ENCODE measurements around the gene ZDHHC9.

ZDHHC9 gene

GRCh38 chrX:129846716-129847115, 3.0 kb upstream of the ZDHHC9 start:
- H3K4me3 ChIP-seq (ENCODE audit: low read depth, low read length) = no peak overlapping the region
- in situ Hi-C loops (cut with HindIII; ENCODE audit: low sequenced_read_pairs) = no loop called here
- no peak for TF ChIP-seq CTCF (IDR thresholded peaks at IDR 0.05; ENCODE audit: low read depth, low read length)
- no peak for DNase-seq (ENCODE audit: low read depth, low spot score)

- in situ Hi-C loops (cut with HindIII; ENCODE audit: low sequenced_read_pairs) = no loop called here
These were observed 2.0 kb upstream of the ZDHHC9 start for GRCh38 chrX:129845616-129846190.

GRCh38 chrX:129843209-129843458, 552 bp downstream of the ZDHHC9 start:
- DNase-seq (ENCODE audit: low read depth, low spot score) = no peak
- in situ Hi-C loops (cut with HindIII; ENCODE audit: low sequenced_read_pairs) = no loop called here
- no peak for TF ChIP-seq CTCF (IDR thresholded peaks at IDR 0.05; ENCODE audit: low read depth, low read length)
- H3K4me3 ChIP-seq (ENCODE audit: low read depth, low read length) = peak overlapping the region; percentile 67

More at GRCh38 chrX:129845616-129846190, 2.0 kb upstream of the ZDHHC9 start:
- H3K4me3 ChIP-seq (ENCODE audit: low read depth, low read length) = no peak overlapping the region
- no peak for DNase-seq (ENCODE audit: low read depth, low spot score)
- no peak for TF ChIP-seq CTCF (IDR thresholded peaks at IDR 0.05; ENCODE audit: low read depth, low read length)

DNA sequence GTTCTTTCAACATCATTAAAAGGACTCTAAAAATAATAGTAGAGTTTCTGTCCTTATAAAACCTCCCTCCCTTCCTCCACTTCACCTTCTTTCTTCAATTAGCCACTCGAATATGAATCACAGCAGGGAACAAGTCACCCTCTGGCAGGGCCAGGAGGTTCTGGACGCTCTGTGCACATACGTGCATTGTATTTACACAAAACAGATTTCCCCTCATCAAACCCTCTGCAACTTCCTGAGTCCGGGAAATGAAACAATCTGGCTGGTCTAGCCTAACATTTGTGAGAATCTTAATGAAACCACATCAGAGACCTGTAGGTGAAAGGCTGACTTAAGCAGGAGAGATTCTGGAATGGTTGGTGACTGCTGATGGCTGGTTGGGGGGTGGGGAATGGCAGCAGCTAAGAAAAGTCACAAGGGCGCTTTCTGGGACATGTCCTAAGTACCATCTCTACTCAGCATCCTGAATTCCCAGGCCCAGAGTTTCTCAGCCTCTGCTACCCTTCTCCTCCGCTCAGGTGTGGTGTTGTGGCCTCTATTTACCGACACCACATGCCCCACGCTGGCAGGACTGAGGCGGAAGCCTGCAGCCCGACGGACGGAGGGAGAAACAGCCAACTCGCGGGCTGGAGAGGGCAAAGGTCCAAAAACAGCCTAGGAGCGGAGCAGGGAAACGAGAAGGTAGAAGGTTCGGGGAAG, 1.0 kb downstream of the ZDHHC9 start:
- peak; percentile 27 for DNase-seq (ENCODE audit: low read depth, low spot score)
- peak overlapping the region; percentile 67 for H3K4me3 ChIP-seq (ENCODE audit: low read depth, low read length)
- in situ Hi-C loops (cut with HindIII; ENCODE audit: low sequenced_read_pairs) = no loop called here
- TF ChIP-seq CTCF (IDR thresholded peaks at IDR 0.05; ENCODE audit: low read depth, low read length) = no peak

DNA sequence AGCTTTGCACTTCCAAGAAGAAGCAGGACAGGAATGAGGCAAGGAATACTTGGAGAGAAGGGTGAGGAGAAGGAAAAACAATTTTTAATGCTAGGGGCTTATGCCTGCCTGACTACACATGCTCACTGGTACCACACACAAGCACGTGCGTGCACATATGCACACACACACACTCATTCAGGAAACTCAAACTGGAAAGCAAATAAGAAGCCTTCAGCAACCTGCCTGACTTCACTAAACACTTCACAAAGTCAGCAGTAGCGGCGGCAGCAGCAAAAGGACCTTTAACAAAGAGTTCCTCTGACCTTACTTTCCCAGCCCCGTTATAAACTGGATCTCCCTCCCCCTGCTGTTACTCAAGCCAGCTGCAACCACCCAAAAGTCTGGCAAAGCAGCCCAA, 3.3 kb downstream of the ZDHHC9 start:
- no peak for TF ChIP-seq CTCF (IDR thresholded peaks at IDR 0.05; ENCODE audit: low read depth, low read length)
- in situ Hi-C loops (cut with HindIII; ENCODE audit: low sequenced_read_pairs) = no loop called here
- no peak for DNase-seq (ENCODE audit: low read depth, low spot score)
- H3K4me3 ChIP-seq (ENCODE audit: low read depth, low read length) = no peak overlapping the region

- TF ChIP-seq CTCF (IDR thresholded peaks at IDR 0.05; ENCODE audit: low read depth, low read length) = no peak
- DNase-seq (ENCODE audit: low read depth, low spot score) = no peak
- no peak overlapping the region for H3K4me3 ChIP-seq (ENCODE audit: low read depth, low read length)
- in situ Hi-C loops (cut with HindIII; ENCODE audit: low sequenced_read_pairs) = no loop called here
These were observed 6.9 kb downstream of the ZDHHC9 start for GRCh38 chrX:129836827-129837226.
